ENCODE results near the gene SCN1B.
A peak's percentile ranks its signal among the peaks of the same experiment; 100 is the strongest.
"Not testable (repeated sequence)": the region's sequence is repeated elsewhere in the genome, so short reads cannot be mapped to it uniquely, and the experiment has no call there.

SCN1B gene

DNA sequence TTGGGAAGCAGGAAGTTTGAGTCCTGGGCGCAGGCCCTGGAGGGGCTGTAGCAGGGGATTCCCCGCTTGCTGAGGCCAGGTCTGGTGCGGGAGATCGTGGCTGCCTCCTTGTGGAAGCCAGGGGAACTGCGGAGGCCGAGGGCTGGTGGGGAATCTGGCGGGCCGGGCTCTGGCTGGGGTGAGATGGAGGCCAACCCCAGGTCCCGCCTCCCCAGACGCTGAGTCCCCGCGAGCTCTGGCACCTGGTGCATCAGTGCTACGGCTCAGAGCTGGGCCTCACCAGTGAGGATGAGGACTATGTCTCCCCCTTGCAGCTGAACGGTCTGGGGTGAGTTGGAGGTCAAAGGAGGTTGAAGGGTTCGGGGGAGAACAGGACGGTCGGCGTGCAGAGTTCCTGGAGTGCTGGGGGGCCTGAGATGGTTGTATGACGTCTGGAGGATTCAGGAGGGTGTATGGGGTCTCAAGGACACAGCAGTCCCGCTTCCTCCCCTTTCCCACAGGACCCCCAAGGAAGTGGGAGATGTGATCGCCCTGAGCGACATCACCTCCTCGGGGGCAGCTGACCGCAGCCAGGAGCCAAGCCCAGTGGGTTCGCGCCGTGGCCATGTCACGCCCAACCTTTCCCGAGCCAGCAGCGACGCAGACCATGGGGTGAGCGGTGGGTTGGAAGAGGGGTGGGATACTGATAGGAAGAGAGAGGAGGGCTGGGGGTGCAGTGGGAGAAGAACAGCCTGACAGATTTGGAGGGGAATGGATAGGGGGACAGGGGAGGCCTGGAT is 17.0 kb upstream of the SCN1B start:
- TF ChIP-seq, protein P1, sequence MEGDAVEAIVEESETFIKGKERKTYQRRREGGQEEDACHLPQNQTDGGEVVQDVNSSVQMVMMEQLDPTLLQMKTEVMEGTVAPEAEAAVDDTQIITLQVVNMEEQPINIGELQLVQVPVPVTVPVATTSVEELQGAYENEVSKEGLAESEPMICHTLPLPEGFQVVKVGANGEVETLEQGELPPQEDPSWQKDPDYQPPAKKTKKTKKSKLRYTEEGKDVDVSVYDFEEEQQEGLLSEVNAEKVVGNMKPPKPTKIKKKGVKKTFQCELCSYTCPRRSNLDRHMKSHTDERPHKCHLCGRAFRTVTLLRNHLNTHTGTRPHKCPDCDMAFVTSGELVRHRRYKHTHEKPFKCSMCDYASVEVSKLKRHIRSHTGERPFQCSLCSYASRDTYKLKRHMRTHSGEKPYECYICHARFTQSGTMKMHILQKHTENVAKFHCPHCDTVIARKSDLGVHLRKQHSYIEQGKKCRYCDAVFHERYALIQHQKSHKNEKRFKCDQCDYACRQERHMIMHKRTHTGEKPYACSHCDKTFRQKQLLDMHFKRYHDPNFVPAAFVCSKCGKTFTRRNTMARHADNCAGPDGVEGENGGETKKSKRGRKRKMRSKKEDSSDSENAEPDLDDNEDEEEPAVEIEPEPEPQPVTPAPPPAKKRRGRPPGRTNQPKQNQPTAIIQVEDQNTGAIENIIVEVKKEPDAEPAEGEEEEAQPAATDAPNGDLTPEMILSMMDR (IDR thresholded peaks at IDR 0.05; ENCODE audit: low read depth, low read length), result peak; percentile 96
- H3K4me3 ChIP-seq (ENCODE audit: low read depth, low read length), result no peak overlapping the region
- in situ Hi-C loops (cut with HindIII; ENCODE audit: low sequenced_read_pairs), result no loop called here
- DNase-seq (ENCODE audit: low read depth, low spot score), result peak; percentile 53

DNA sequence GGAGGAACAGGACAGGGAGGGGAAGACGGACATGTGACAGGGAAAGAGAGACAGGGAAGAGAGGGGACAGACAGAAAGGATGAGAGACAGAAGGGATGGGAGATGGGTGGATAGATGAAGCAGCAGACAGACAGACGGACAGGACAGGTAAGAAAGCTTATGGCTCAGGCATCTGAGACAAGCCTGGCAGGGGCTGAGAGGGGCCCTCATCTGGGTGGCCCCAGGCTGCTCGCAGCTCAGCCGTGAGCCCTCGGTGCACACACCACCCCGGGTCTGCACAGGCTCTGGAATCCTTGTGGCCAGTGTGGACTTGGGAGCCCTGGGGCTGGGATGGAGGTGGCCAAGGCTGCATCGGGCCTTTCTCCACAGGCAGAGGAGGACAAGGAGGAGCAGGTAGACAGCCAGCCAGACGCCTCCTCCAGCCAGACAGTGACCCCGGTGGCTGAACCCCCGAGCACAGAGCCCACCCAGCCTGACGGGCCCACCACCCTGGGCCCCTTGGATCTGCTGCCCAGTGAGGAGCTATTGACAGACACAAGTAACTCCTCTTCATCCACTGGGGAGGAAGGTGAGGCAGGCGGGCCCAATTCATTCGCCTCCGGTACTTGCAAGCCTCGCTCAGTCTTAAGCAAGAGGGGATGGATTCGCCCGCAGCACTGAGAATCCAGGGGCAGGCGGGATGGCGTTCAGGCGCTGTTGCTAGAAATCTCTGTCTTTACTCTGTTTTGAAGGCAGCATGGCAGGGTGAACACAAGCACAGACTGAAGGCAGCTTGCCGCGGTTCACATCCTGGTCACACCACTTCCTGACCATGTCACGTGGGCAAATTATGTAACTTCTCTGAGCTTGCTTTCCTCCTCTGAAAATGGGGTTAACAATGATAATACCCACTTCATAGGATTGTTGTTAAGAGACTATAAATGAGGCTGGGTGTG is 16.2 kb upstream of the SCN1B start:
- H3K4me3 ChIP-seq (ENCODE audit: low read depth, low read length), result no peak overlapping the region
- TF ChIP-seq, protein P1 (IDR thresholded peaks at IDR 0.05; ENCODE audit: low read depth, low read length), result no peak
- in situ Hi-C loops (cut with HindIII; ENCODE audit: low sequenced_read_pairs), result no loop called here
- no peak for DNase-seq (ENCODE audit: low read depth, low spot score)

DNA sequence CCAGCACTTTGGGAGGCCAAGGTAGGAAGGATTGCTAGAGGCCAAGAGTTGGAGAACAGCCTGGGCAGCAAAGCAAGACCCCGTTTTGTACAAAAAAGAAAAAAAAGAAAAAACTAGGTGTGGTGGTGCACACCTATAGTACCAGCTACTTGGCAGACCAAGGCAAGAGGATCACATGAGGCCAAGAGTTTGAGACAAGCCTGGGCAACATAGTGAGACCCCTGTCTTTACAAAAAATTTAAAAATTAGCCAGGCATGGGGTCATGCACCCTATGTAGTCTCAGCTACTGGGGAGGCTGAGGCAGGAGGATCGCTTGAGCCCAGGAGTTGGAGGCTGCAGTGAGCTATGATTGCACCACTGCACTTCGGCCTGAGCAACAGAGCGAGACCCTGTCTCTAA is 15.5 kb upstream of the SCN1B start:
- H3K4me3 ChIP-seq (ENCODE audit: low read depth, low read length); DNase-seq (ENCODE audit: low read depth, low spot score); in situ Hi-C loops (cut with HindIII; ENCODE audit: low sequenced_read_pairs): not testable (repeated sequence)

DNA sequence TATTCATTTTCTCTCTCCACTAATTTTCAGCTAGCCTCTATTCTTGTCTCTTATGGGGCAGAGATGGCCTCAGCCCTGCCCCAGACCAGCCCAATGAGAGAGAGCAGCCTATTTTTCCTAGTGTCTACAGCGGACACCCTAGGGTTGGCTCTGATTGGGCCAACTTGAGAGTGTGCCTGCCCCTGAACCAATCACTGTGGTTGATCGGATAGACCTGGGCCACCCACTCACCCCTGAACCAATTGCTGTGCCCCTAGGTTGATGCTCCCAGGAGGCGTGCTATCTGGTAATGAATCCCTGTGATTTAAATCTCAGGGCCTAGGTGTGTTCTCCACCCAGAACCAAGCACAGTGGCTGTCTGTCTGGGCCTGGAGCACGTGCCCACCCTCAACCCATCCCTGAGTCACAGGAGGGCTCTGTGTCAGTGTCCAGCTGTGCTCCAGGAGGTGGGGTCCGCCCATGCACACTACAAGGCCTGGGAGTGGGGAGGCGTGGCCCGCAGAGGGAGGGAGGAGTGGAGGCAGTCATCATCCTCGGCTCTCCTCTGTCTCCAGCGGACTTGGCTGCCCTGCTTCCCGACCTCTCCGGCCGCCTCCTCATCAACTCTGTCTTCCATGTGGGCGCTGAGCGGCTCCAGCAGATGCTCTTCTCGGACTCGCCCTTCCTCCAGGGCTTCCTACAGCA is 14.9 kb upstream of the SCN1B start:
- TF ChIP-seq, protein P1 (IDR thresholded peaks at IDR 0.05; ENCODE audit: low read depth, low read length), result no peak
- H3K4me3 ChIP-seq (ENCODE audit: low read depth, low read length), result no peak overlapping the region
- in situ Hi-C loops (cut with HindIII; ENCODE audit: low sequenced_read_pairs), result no loop called here
- no peak for DNase-seq (ENCODE audit: low read depth, low spot score)

DNA sequence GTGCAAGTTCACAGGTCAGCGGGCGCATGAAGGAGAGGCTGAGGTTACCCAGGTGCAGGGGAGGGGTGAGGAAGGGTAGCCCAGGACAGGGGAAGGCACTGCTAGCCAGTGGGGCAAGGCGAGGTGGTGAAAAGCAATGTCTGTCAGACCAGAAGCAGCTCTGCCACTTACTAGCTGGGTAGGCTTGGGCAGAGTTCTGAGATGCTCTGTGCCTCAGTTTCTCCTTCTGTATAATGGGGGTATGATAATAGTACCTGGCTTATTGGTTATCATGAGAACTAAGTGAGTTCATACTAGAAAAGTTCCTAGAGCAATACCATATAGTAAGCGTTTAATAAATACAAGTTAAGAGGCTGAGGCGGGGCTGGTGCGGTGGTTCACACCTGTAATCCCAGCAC is 14.3 kb upstream of the SCN1B start:
- no peak for DNase-seq (ENCODE audit: low read depth, low spot score)
- TF ChIP-seq, protein P1 (IDR thresholded peaks at IDR 0.05; ENCODE audit: low read depth, low read length), result no peak
- in situ Hi-C loops (cut with HindIII; ENCODE audit: low sequenced_read_pairs), result no loop called here
- H3K4me3 ChIP-seq (ENCODE audit: low read depth, low read length), result no peak overlapping the region

DNA sequence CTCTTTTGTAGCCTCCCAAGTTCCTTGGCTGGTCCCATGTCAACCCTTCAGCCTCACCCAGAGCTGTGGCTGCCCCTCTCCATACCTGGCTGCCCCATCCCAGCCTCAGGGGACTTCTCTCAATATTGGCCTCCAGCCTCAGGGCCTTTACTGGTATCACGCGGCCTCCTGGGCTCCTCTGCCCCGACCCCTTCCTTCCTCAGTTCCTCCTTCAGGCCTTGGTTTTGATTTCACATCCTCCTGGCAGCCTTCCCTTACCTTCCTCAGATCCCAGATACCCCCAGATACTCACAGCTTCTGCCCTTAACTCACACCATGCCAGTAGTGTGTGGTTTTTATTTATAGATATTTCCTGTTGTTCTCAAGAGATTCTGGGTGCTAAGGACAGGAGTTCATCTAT is 12.8 kb upstream of the SCN1B start:
- in situ Hi-C loops (cut with HindIII; ENCODE audit: low sequenced_read_pairs), result no loop called here
- DNase-seq (ENCODE audit: low read depth, low spot score), result no peak
- TF ChIP-seq, protein P1 (IDR thresholded peaks at IDR 0.05; ENCODE audit: low read depth, low read length), result no peak
- H3K4me3 ChIP-seq (ENCODE audit: low read depth, low read length), result no peak overlapping the region

Measured in astrocyte of the spinal cord (primary cell).